AG10803 (cell line): ENCODE data around the gene CISH.

ENCODE experiments used
- DNase-seq: peaks from one replicate; pipeline ENCODE4 v3.0.0; 2010; ENCODE audit warnings: low read depth
- H3K4me3 ChIP-seq: 2 replicates; pipeline ENCODE4 v1.5.1; 2011; ENCODE audit warnings: mild to moderate bottlenecking, low read length, control low read depth
- TF ChIP-seq, protein P1 (sequence below): conservative IDR thresholded peaks from 2 replicates; pipeline ENCODE4 v1.5.1; 2011; ENCODE audit warnings: mild to moderate bottlenecking, low read length, control low read depth, inconsistent platforms

The CISH gene

DNA sequence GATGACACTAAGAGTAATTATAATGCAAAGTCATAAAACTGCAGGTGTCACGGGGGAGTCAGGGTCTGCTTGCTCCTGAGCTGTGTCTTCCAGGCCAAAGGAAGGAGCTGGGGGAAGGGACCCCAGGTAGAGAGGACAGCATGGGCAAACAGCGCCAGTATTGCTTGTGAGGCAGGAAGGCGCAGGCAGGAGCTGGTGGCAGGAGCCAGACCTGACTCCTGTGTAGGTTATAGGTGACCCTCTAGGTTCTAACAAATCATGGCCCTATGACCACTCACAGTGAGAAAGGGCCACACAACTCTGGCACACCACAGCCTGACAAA is 1.9 kb downstream of the CISH start:
- DNase-seq: no peak
- no peak overlapping the region for H3K4me3 ChIP-seq
- TF ChIP-seq, protein P1, sequence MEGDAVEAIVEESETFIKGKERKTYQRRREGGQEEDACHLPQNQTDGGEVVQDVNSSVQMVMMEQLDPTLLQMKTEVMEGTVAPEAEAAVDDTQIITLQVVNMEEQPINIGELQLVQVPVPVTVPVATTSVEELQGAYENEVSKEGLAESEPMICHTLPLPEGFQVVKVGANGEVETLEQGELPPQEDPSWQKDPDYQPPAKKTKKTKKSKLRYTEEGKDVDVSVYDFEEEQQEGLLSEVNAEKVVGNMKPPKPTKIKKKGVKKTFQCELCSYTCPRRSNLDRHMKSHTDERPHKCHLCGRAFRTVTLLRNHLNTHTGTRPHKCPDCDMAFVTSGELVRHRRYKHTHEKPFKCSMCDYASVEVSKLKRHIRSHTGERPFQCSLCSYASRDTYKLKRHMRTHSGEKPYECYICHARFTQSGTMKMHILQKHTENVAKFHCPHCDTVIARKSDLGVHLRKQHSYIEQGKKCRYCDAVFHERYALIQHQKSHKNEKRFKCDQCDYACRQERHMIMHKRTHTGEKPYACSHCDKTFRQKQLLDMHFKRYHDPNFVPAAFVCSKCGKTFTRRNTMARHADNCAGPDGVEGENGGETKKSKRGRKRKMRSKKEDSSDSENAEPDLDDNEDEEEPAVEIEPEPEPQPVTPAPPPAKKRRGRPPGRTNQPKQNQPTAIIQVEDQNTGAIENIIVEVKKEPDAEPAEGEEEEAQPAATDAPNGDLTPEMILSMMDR: no peak

DNA sequence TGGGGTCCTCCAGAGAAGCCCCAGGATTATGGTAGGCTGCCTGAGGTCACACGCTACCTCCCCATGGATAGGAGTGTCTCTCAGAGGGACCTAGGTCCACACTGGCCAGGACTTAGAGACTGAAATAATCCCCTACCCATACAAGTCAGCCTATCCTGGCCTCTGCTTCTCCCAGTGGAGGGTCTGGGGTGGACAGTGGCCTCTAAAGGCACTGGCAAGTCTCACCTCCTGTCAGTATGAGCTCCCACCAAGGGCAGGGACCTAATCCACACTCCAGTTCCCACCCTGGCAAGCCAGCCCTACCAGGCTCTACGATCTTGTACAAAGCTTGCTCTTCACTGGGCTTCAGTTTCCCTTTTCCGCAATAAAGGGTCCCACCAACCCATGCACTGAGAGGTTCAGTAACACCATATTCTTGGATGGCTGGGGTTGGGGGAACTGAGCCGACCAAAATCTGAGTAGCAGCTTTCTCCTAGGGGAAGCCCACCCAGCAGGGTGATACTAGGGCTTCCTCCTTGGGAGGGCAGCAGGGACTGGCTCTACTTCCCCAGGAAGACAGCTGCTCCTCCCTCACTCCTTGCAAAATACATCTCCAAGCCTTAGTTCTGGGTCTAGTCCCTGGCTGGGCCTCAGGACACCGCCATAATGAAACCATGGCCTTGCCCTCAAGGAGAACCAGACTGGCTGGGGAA is 2.4 kb downstream of the CISH start:
- no peak for DNase-seq
- H3K4me3 ChIP-seq: no peak overlapping the region
- TF ChIP-seq, protein P1: no peak

DNA sequence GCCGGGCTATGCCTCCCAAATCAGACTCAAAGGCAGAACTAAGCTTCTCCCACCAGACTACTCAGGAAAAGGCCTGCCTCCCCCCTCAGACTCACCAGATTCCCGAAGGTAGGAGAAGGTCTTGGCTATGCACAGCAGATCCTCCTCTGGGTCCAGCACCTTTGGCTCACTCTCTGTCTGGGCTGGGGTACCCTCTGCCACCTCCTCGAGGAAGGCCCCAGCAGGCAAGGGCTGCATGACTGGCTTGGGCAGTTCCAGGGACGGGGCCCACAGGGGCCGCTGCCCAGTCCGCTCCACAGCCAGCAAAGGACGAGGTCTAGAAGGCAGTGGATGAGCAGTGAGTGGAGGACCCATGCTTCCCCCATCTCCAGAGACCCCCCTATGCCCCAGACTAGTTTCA is 3.3 kb downstream of the CISH start:
- no peak for DNase-seq
- TF ChIP-seq, protein P1: no peak
- H3K4me3 ChIP-seq: no peak overlapping the region

DNA sequence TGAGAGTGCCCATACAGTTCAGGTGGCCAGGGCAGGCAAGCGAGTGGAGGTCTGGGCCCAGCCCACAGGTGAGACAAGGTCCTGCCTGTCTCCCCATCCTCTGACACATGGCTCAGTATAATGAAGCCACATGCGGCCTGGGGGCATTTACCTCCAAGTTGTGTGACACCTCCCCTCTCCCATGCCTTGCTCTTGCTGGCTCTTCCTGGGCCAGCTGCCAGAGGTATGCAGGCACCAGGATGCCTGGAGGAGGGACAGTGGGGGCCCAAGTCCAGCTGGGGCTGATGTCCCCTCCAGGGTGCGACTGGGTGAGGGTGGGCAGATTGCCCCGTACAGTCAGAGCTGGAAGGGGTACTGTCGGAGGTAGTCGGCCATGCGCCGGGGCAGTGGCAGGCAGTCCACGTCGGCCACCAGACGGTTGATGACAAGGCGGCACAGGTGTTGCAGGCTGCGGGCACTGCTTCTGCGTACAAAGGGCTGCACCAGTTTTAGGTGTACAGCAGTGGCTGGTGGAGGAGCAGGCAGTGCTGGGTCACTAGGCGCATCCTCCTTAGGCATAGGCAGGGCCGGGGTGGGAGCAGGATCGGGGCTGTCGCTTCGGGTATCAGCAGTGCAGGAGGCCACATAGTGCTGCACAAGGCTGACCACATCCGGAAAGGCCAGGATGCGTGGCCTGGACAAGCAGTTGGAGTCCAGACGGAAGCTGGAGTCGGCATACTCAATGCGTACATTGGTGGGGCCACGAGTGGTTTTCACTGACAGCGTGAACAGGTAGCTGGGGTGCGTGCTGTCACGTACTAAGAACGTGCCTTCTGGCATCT is 4.1 kb downstream of the CISH start:
- no peak for DNase-seq
- H3K4me3 ChIP-seq: no peak overlapping the region
- TF ChIP-seq, protein P1: no peak

DNA sequence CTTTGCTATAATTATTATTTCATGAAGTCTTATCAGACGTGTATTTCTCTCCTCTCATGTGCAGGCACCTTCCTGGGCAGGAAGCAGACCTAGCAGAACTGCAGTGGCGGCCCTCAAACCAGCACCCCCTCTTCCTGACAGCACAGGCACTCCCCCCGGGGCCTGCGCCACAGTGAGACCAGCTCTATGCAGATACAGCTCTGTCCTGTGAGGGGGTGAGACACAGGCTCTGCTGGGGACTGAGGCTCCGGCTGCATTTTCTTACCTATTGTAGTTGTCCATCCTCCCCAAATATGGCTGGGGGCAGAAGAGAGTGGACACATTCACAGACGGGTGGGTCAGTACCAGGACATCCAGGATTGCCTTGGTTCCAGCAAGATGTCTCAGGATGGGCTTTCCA is 5.0 kb downstream of the CISH start:
- H3K4me3 ChIP-seq: no peak overlapping the region
- TF ChIP-seq, protein P1: no peak
- DNase-seq: no peak

DNA sequence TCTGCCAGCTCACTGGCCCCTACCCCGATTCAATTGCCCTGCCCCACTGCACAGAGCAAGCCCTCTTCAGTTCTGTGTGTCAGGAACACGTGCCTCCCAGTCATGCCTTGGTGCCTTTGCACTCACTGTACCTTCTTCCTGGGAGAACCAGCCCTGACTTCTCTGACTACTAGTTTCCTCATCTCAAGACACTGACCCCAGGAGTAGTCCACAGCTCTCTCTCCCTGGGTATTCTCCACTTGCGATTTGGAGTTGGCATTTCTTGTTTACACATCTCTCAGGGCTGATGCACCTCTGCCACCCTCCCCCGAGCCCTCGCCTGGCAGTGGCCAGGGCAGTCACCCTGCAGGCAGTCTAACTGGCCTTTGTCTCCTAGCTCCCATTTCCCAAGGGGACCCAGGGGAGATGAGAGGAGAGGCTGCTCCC is 5.7 kb downstream of the CISH start:
- no peak for DNase-seq
- no peak overlapping the region for H3K4me3 ChIP-seq
- TF ChIP-seq, protein P1: no peak
